Pulmonary artery endothelial cell (primary cell): ENCODE results near the gene CDCA3. TPM values are rescaled to one million over a fixed set of nuclear protein-coding genes. Genes with fewer than 3 reads are reported as not detected.

ENCODE experiments used
- DNase-seq: peaks from one replicate; pipeline ENCODE4 v3.0.0-alpha.2; 2011; ENCODE audit warnings: low read depth, low spot score
- total RNA-seq: library from RNA; depleted of rRNA; stranded (reverse); fragments of >200 nt; gene quantifications from 2 replicates; pipeline ENCODE4 v1.2.3, GENCODE V29; 2014

CDCA3 gene
- total RNA-seq, 1 donor from 2014 or later = 11.0 TPM

DNA sequence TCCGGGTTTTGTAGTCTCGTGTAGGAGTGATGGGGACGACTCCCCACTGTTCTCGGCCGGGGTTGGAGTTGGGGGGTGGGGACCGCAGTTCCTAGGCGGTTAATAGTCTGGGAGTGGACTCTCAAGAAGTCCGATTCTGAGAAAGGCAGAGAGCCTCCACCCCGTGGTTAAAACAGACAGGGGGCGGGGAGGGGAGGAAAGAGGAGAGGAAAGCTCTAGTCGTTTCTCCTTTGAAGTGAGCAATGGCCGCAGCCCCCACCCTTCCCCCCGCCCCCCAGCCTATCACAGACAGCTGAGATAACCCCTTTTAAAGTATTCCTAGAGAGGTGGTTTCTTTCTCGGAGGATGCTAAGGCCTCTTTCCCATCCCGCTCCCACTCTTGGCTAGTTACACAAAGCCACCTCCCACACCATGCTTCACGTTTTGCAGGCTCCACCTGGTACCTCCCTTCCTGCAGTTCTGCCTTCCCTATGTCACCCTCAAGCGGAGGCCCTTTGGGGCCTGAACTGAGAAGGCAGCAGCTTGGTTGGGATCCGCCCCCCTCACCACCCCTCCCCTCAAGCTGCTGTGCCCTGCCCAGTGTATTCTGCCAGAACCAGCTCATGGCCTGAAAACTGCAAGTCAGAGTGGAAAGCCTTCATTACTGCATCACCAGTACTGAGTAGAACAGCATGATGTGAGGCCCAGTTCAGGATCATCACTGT, 1.7 kb upstream of the CDCA3 start:
- DNase-seq = no peak

DNA sequence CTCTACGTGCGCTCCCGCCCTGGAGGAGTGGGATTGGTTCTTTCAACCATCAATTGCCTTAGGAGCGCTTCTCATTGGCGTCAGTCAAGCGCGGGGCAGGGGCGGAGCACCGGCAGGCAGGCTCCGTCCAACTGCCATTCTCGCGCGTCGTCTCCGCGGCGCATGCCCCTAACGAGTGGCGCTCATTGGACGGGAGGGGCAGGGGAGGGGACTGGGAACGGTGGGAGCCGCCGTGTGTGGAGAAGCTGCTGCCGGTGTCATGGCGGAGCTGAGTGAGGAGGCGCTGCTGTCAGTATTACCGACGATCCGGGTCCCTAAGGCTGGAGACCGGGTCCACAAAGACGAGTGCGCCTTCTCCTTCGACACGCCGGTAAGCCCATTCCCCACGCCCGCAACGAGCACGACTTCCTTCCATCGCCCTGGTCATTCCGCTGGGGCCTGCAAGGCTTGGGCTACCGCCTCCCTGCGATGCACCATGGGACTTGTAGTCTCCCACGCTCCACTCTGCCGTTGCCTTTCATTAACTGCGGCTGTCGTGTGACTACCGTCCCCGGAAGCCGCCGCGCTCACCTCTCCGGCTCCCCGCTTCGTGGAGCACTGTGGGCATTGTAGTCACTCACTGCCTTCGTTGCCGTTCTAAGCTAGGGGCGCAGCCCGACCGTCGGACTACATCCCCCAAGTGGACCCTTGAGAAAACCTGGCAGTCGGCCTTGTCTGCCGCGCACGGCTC, 1.0 kb upstream of the CDCA3 start, which contains the start of gene USP5:
Gene USP5, plus strand, starts transcription at position 230 of the 730 bp plus-strand sequence. Its CDS starts 30 bp downstream, at position 260.
- peak; percentile 99 for DNase-seq

DNA sequence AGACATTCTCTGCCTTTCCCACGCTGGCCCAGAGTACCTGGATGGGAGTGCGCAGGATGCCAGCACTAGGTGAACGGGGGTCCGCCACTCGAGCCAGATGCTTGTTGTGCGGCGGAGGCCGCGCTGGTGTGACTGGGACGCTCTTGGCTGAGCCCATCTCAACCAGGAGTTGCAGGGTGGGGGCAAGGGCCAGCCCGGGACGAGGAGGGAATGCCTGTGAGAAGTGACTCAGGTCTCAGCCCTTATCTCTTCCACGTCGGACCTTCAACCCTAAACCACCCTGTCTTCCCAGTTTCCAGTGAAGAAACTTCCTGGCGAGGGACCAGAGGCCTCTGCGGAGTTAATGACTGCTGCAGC, 312 bp downstream of the CDCA3 start:
- no peak for DNase-seq

DNA sequence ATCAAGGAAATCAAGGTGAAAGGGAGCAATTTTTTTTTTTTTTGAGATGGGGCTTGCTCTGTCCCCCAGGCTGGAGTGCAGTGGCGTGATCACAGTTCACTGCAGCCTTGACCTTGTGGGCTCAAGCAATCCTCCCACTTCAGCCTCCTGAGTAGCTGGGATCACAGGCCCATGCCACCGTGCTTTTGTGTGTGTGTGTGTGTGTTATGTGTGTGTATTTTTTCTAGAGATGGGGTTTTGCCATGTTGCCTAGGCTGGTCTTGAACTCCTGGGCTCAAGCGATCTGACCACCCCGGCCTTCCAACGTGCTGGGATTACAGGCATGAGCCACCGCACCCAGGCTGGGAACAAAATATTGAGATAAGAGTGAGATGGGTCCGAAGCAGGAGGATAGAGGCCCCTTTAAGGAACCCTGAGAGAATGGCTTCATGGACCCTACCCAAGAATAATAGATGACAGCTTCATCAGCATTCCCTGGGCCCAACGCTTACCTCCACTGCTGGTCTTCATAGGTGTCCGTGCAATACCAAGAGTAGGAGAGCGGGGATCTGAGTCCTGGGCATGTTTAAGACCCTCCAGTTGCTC, 1.0 kb downstream of the CDCA3 start:
- no peak for DNase-seq

DNA sequence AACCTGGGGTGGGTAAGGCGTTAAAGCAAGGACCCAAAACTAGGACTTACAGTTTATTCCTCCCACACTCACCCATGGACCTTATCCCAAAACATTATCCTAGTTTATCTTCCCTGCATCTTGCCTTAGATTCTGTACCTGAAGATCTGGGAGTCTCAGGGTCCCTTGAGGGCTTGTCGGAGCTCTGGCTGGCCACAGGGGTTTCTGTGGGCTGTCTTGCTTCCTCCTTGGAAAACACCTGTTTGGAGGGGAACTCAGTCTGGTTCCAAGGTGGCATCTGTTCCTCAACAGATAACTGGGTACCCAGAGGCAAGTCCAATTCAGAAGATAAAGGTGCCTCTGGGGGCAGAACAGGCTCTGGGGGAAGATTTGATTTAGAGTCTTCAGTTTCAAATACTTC, 1.7 kb downstream of the CDCA3 start:
- no peak for DNase-seq

DNA sequence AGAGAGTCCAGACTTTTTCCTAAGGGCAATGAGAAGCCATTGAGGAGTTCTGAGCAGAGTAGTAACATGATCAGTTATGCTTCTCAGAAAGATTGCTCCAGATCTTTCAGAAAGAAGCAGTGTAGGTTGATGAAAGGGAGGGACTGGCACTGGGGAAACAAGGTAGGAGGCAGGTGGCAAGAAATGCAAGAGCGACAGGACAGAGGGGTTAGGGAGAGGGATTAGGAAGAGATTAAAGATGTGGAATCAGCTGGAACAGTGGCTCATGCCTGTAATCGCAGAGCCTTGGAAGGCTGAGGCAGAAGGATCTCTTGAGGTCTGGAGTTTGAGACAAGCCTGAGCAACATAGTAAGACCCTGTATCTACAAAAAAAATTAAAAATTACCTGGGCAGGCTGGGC, 3.4 kb downstream of the CDCA3 start:
- no peak for DNase-seq

DNA sequence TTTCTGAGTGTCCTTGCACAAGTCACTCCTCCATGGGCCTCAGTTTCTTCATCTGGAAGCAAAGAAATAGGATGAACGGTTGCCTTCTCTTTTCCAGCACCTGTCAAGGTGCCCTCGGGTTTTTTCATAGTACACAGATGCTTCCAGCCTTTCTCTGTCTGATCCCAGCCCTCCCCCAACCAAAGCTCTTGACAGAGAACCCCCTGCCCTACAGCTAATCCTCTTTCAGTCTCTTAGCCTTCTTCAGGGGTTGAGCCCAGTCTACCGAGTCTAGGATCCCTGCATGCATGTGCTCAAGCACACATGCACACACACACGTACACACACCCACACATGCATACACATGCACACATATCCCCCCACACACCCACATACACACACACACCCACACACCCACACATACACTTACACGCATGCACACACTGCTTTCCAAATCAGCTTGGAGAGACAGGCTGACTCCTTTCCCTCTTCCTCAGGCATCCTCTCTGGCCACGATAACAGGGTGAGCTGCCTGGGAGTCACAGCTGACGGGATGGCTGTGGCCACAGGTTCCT, 4.7 kb downstream of the CDCA3 start:
- DNase-seq = no peak

DNA sequence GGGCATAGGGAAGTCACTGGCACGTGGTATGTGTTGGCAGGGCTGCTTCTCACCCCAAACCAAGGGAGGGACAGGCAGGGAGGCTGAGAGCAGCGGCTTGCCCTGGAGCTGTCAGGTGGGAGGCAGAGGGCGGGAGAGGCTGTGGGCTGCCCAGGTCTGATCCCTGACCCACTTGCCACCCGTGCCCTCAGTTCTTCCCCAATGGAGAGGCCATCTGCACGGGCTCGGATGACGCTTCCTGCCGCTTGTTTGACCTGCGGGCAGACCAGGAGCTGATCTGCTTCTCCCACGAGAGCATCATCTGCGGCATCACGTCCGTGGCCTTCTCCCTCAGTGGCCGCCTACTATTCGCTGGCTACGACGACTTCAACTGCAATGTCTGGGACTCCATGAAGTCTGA, 5.7 kb downstream of the CDCA3 start:
- no peak for DNase-seq

DNA sequence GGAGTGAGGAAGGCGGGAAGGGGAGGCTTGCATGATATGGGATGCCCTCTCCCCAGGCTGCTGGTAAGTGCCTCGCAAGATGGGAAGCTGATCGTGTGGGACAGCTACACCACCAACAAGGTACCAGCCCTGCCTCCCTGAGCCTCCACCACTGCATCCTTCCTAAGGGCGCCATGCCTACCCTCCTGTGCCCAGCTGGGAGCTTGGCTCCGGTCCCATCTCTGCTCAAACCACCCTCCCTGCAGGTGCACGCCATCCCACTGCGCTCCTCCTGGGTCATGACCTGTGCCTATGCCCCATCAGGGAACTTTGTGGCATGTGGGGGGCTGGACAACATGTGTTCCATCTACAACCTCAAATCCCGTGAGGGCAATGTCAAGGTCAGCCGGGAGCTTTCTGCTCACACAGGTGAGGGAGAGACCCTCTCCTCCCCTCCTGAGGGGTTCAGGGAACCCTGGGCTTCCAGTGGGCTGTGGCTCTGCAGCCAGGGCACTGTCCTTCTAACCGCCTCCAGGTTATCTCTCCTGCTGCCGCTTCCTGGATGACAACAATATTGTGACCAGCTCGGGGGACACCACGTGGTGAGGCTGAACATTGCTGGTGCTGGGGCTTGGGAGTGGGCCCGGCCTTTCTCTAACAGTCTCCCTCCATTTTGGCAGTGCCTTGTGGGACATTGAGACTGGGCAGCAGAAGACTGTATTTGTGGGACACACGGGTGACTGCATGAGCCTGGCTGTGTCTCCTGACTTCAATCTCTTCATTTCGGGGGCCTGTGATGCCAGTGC, 7.8 kb downstream of the CDCA3 start:
- DNase-seq = no peak

DNA sequence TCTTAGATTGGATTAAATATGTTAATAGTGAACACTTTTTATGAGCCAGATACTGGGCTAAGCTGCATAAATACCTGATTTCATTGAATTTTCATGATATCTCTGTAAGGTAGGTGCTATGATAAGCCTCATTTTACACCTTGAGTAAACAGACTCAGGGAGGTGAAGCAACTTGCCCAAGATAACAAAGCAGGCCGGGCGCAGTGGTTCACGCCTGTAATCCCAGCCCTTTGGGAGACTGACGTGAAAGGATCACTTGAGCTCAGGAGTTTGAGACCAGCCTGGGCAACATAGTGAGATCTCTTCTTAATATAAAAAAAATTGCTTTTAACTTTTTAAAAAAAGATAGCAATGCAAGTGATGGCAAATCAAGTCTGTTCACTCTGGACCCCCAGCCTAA, 9.0 kb downstream of the CDCA3 start:
- no peak for DNase-seq

DNA sequence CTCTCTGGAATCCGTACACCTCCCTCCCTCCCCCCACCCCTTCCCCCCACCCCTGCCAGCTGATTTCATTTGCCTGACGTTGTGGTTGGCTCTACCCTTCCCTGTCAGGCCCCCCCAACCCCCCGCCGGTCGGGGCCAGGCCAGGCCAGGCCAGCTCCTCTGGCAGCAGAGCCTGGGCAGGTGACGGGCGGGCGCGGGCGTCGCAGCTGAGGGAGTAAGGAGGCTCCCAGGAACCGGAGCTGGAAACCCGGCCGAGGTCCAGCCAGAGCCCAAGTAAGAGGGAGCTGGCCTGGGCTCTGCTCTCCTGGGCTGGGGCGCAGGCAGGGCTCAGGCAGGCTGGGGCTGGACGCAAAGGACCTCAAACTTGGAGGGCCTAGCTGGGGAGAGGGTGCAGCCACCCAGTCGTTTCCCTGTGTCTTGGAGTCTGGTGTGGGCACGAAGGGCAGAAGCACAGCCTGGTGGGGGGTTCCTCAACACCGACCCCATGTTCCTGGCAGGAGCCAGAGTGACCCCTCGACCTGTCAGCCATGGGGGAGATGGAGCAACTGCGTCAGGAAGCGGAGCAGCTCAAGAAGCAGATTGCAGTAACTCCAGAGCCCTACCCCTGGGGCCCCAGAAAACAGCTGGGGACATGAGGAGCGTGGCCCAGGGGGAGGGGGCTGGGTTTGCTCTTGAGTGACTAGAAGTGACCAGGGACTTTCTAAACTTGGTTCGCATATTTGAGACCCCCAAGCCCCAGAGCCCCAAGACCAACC, 10.1 kb downstream of the CDCA3 start, which contains the start of gene GNB3:
Gene GNB3, plus strand, starts transcription at position 165 of the 755 bp plus-strand sequence. Its CDS starts 363 bp downstream, at position 528.
- no peak for DNase-seq

DNA sequence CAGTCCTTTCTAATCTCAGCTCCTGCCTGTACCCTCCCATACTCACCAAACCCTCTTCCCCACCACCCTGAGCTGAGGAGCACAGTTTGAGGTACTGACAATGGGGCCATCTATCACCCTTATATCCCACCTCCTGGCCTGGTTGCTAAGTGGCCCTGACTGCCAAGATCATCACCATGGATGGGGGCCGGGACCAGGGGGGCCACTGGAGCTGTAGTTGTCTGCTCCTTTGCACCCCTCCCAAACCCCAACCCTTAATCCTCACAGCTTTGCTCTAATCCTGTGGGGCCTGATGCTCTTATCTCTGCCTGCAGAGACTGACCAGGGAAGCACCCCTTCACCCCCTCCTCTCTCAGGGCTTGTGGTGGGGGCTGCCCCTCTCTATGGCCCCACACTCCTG, 10.8 kb downstream of the CDCA3 start:
- no peak for DNase-seq

DNA sequence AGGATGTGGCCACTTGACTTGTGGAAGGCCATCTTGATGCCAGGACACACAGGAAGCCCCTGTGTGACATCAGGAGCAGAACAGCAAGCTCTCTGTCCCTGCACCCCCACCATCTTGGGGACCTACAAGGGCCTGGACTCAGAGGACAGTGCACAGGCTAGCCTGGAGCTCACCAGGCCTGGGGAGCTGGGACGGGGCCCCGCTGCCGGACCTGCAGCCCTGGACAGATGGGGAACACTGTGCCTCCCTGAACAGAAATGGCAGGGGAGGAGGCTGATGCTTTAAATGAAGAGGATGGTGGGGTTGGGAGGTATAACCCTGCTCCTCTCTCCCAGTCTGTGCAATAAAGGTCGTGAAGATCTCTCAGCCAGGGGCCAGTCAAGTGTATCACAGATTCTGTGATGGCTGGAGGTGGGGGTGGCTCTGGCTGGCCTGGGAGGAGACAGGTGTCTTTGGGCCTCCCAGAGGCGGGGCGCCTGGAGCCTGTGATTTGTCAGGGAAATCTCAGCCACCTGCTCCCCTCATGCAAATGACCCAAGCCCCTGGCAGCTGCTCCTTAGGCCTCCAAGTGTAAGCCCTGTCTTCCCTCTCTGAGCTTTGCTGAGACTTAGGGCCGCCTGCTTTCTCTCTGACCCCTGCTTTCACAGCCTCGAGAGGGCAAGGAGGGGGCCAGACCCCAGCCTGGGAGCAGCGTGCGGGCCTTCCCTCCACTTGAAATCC, 11.4 kb downstream of the CDCA3 start:
- DNase-seq = no peak

DNA sequence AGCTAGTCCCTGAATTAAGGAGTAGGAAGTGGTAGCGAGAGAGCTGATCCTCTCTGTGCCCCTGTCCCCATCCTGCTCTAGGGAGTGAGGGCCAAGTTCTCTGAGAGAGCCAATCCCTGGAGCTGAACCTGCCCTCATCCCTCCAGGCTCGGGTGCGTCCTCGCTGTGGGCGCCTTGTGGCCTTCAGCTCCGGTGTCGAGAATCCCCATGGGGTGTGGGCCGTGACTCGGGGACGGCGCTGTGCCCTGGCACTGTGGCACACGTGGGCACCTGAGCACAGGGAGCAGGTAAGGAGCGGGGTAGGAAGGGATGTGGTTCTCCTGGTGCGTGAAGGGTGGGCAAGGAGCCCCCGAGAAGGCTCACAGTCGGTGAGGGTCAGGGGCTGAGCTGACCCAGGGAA, 12.2 kb downstream of the CDCA3 start:
- DNase-seq = no peak

DNA sequence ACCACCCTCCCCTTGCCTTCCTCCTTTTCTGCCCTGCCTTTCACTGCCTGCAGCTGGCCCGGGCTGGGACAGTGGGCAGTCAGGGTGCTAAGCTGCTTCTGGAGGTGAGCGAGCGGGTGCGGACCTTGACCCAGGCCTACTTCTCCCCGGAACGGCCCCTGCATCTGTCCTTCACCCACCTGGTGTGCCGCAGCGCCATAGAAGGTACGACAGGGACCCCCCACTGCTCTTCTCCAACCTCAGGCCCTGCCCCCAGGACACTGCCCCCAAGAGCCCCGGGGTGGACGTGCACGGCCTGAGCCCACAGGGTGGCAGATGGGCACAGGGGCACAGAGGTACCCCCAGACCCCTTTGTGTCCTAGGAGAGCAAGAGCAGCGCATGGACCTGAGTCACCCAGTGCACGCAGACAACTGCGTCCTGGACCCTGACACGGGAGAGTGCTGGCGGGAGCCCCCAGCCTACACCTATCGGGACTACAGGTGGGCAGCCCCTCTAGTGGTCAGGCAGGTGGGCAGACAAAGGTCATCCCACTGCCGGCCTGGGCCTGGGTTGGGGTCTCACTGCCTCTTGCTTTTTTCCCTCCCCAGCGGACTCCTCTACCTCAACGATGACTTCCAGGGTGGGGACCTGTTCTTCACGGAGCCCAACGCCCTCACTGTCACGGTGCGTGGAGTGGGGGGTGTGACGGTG, 13.6 kb downstream of the CDCA3 start:
- no peak for DNase-seq

DNA sequence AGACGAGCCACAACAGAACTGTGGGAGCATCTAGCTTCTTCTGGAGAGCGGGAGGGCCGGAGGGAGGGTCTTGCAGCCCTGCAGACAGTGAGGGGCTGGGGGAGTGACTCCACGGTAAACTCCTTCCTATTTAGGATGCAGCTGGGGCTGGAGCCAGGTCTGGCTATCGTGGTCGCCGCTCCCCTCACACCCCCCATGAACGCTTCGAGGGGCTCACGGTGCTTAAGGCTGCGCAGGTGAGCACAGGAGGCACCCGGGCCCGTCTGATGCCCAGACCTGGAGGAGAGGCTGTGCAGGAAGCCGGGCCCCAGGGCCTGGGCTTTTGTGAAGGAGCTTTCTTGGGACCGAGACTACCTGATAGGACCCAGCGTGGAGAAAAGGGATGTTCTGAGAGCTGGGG, 14.2 kb downstream of the CDCA3 start:
- DNase-seq = no peak

DNA sequence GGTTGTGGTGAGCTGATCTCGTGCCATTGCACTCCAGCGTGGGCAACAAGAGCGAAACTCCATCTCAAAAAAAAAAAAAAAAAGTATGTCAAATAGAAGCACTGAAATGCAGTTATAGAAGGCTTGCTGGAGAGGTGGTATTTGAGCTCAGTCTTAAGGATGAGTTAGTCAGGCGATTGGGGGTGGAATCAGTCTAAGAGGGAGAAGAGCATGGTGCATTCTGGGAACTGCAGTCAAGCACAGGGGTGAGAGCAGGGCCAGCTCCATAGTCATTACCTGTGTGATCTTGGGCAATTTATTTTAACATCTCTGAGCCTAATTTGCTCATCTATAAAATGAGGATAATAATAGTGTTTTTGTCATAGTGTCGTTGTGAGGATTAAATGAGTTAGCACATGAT, 16.2 kb downstream of the CDCA3 start:
- DNase-seq = no peak

DNA sequence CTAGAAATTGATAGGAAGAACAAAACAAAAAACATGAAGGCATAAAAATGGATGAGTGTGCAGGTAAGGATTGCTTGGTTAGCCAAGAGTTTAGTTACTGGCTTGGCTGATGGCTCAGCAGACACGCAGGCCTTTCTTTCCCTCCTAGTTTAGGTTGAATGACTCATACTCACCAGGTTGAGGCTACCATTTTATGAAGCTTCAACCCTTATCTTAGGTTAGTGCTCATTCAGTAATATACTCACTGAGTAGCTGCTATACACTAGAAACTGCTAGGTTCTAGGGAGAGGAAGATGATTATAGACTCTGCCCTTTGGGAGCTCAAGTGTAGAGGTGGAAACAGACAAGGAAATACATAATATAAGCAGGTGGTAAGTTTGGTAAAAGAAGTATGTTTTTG, 16.8 kb downstream of the CDCA3 start:
- no peak for DNase-seq

DNA sequence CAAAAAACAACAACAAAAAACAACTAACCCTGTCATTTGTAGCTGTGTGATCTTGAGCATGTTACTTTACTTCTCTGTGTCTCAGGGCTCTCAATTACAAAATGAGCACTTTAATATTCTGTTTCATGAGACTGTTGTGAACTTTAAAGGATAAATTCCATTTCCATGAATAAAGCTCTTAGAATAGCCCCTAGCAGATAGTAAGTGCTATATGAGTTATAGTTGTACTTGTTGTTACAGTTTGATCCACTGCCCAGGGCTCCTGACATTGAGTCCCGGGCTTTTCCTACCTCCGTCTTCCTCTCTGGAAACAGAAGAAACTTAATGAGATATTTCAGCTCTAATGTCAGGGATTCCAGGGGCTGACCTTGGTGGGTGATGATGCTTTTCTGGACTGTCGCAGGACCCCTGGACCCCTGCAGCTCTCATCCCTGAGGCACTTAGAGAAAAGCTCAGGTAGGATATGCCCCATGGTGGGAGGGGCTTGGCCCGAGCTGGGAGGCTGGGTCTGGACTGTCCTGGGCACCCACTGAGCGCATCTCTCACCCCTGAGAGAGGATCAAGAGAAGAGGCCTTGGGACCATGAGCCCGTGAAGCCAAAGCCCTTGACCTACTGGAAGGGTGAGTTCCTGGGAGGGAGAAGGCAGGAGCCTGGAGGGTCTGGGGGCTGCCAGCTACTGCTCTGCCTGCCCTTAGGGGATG, 17.7 kb downstream of the CDCA3 start:
- DNase-seq = no peak
